Measurements from ENCODE around the gene C1QB. TPM values are rescaled to one million over a fixed set of nuclear protein-coding genes. Genes with fewer than 3 reads are reported as not detected.

C1QB gene
- polyA plus RNA-seq, 1 of the 3 experiments (the other 2 are of a cell fraction), result not detected

GRCh38 chr1:22681556-22682276 is 28.7 kb downstream of the C1QB start (continued):
- no peak for TF ChIP-seq ZBTB33 (IDR thresholded peaks at IDR 0.05; ENCODE audit: borderline replicate concordance, low read depth)
- no peak for TF ChIP-seq SMC3 (IDR thresholded peaks at IDR 0.05; ENCODE audit: low read depth, low read length)
- no peak for TF ChIP-seq JUND (IDR thresholded peaks at IDR 0.05)
- TF ChIP-seq, protein P1, sequence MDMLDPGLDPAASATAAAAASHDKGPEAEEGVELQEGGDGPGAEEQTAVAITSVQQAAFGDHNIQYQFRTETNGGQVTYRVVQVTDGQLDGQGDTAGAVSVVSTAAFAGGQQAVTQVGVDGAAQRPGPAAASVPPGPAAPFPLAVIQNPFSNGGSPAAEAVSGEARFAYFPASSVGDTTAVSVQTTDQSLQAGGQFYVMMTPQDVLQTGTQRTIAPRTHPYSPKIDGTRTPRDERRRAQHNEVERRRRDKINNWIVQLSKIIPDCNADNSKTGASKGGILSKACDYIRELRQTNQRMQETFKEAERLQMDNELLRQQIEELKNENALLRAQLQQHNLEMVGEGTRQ (IDR thresholded peaks at IDR 0.05; ENCODE audit: borderline replicate concordance, low read depth, low read length), result no peak
- no peak for TF ChIP-seq RAD21 (IDR thresholded peaks at IDR 0.05; ENCODE audit: low read length)
- no peak for TF ChIP-seq GABPA (IDR thresholded peaks at IDR 0.05; ENCODE audit: low read depth)
- TF ChIP-seq FOXJ3 (CRISPR knock-in tag; IDR thresholded peaks at IDR 0.05), result peak; percentile 34; the same call in 1 of the 2 replicates
- TF ChIP-seq TCF12 (IDR thresholded peaks at IDR 0.05), result peak; percentile 65
- TF ChIP-seq NFIC (IDR thresholded peaks at IDR 0.05; ENCODE audit: borderline replicate concordance), result no peak
- TF ChIP-seq CTCF (IDR thresholded peaks at IDR 0.05), result no peak
- no peak for TF ChIP-seq TEAD4 (IDR thresholded peaks at IDR 0.05; ENCODE audit: borderline replicate concordance, insufficient read depth)
- no peak for TF ChIP-seq FOXM1 (IDR thresholded peaks at IDR 0.05; ENCODE audit: low read depth)
- no peak for TF ChIP-seq FOSL2 (IDR thresholded peaks at IDR 0.05; ENCODE audit: borderline replicate concordance, low read depth)
- TF ChIP-seq, protein P2, sequence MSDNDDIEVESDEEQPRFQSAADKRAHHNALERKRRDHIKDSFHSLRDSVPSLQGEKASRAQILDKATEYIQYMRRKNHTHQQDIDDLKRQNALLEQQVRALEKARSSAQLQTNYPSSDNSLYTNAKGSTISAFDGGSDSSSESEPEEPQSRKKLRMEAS (IDR thresholded peaks at IDR 0.05; ENCODE audit: low read depth), result no peak
- no peak for TF ChIP-seq USF1 (IDR thresholded peaks at IDR 0.05; ENCODE audit: borderline replicate concordance, low read depth)
- TF ChIP-seq RXRA (IDR thresholded peaks at IDR 0.05; ENCODE audit: borderline replicate concordance, low read depth), result no peak
- TF ChIP-seq RFX5 (IDR thresholded peaks at IDR 0.05; ENCODE audit: low read length), result no peak
- no peak for TF ChIP-seq MXI1 (IDR thresholded peaks at IDR 0.05; ENCODE audit: low read depth, low read length)
- TF ChIP-seq NRF1 (IDR thresholded peaks at IDR 0.05; ENCODE audit: low read depth, low read length), result no peak
- no peak for TF ChIP-seq REST (IDR thresholded peaks at IDR 0.05; ENCODE audit: low read depth, low read length)
- TF ChIP-seq ELF1 (IDR thresholded peaks at IDR 0.05), result no peak
- TF ChIP-seq PBX3 (IDR thresholded peaks at IDR 0.05), result no peak

All from SK-N-SH (cell line).